Left lung (tissue), 10 donors: ENCODE data around the gene ZNF423. TPM values are rescaled to one million over a fixed set of nuclear protein-coding genes. Genes with fewer than 3 reads are reported as not detected.

Experiments
- ATAC-seq: fragments of 200-7000 bp; cut with Tn5 transposase; one replicate; pipeline ENCODE4 v1.9.1; 2020; ENCODE audit warnings: moderate library complexity
- DNase-seq, 4 donors: peaks; one replicate each; pipeline ENCODE4 v3.0.0-alpha.2; 2013 to 2020
- H3K27ac ChIP-seq, 2 donors: fragments of 200-600 bp; sonication (generic) in 1 of 2; one replicate each; pipeline versions ENCODE4 v1.5.0 to v1.8.0; 2020 to 2021
- H3K27me3 ChIP-seq, 2 donors: fragments of 200-600 bp; sonication (generic) in 1 of 2; one replicate each; pipeline versions ENCODE4 v1.5.0 to v1.8.0; 2020 to 2021
- H3K36me3 ChIP-seq, 2 donors: fragments of 200-600 bp; sonication (generic) in 1 of 2; one replicate each; pipeline versions ENCODE4 v1.5.0 to v1.8.0; 2020 to 2021
- H3K4me1 ChIP-seq, 2 donors: fragments of 200-600 bp; one replicate each; pipeline ENCODE4 v1.8.0; 2021
- H3K4me3 ChIP-seq, 2 donors: fragments of 200-600 bp; sonication (generic) in 1 of 2; one replicate each; pipeline versions ENCODE4 v1.5.0 to v1.8.0; 2020 to 2021; ENCODE audit warnings: mild to moderate bottlenecking in 1 of 2
- H3K9me3 ChIP-seq, 2 donors: fragments of 200-600 bp; sonication (generic) in 1 of 2; one replicate each; pipeline versions ENCODE4 v1.5.0 to v1.8.0; 2020 to 2021
- CTCF ChIP-seq, 2 donors: fragments of 200-600 bp; sonication (generic) in 1 of 2; IDR thresholded peaks; one replicate each; pipeline versions ENCODE4 v1.5.0 to v1.8.0; 2021; ENCODE audit warnings: antibody characterized with exemption in 2 of 2
- intact Hi-C, 2 donors: fragments of 100-400 bp; cut with DNase I; formaldehyde crosslinking; loops; one replicate each; pipeline versions ENCODE4 v1.11.2 to v1.14.2; 2022
- polyA plus RNA-seq, 6 donors: library from polyadenylated mRNA; unstranded; fragments of 120-200 nt; gene quantifications; one replicate each; pipeline ENCODE4 v1.2.1, GENCODE V29; 2013; ENCODE audit not compliant: insufficient read length in 6 of 6
- total RNA-seq, 2 donors: library from RNA; stranded (reverse); fragmentation: NEBNext Ultra II Directional; extraction: Animal tissue kit (Norgen Biotek cat#: 25700); gene quantifications; one replicate each; pipeline ENCODE4 v1.2.1, GENCODE V29; 2021
- donor health status: DM: no; HTN: yes; CAD: no.
- donor health status: DM: no; HTN: no; CAD: no.

The ZNF423 gene
- total and polyA plus RNA-seq, 8 donors, result 7.8 to 30.5 (median 26.6) TPM

GRCh38 chr16:49530427-49530970 is 325.4 kb downstream of the ZNF423 start:
- no peak overlapping the region for H3K27ac ChIP-seq
- H3K9me3 ChIP-seq, result no peaks in the 10 kb centered on the region
- H3K36me3 ChIP-seq, result no peaks in the 10 kb centered on the region
- H3K27me3 ChIP-seq, result peaks cover 0 to 34% of the 10 kb centered on the region in 2 donors
- intact Hi-C loops, result no loop called here
- DNase-seq (no peak), ATAC-seq (no peak)
- H3K4me1 ChIP-seq, result peaks cover 2 to 8% of the 10 kb centered on the region in 2 donors
- H3K4me3 ChIP-seq, result no peak overlapping the region
- TF ChIP-seq CTCF (IDR thresholded peaks at IDR 0.05), result no peak

- no peak for DNase-seq
- Histone ChIP-seq H3K4me3 (no peak overlapping the region), H3K27ac (no peak overlapping the region), H3K4me1 (peaks cover 2 to 8% of the 10 kb centered on the region in 2 donors), H3K27me3 (peaks cover 0 to 34% of the 10 kb centered on the region in 2 donors), H3K9me3 (no peaks in the 10 kb centered on the region), H3K36me3 (no peaks in the 10 kb centered on the region)
- intact Hi-C loops, result no loop called here
- no peak for TF ChIP-seq CTCF (IDR thresholded peaks at IDR 0.05)
- ATAC-seq, result no peak
Observed at GRCh38 chr16:49529411-49530045, 326.4 kb downstream of the ZNF423 start.

GRCh38 chr16:49528866-49529288 is 327.0 kb downstream of the ZNF423 start:
- TF ChIP-seq CTCF (IDR thresholded peaks at IDR 0.05), result no peak
- DNase-seq (no peak), ATAC-seq (no peak)
- peaks cover 2 to 8% of the 10 kb centered on the region in 2 donors for H3K4me1 ChIP-seq
- peaks cover 0 to 34% of the 10 kb centered on the region in 2 donors for H3K27me3 ChIP-seq
- peak overlapping the region in 1 of 2 donors; percentile 16 for H3K4me3 ChIP-seq
- no peaks in the 10 kb centered on the region for H3K36me3 ChIP-seq
- H3K9me3 ChIP-seq, result no peaks in the 10 kb centered on the region
- H3K27ac ChIP-seq, result no peak overlapping the region
- intact Hi-C loops, result no loop called here

- Histone ChIP-seq H3K27me3 (peaks cover 0 to 34% of the 10 kb centered on the region in 2 donors), H3K9me3 (no peaks in the 10 kb centered on the region), H3K4me1 (peaks cover 2 to 8% of the 10 kb centered on the region in 2 donors), H3K27ac (no peak overlapping the region), H3K36me3 (no peaks in the 10 kb centered on the region), H3K4me3 (peak overlapping the region in 1 of 2 donors; percentile 16)
- DNase-seq, result peak in 1 of 4 donors; percentile 59
- ATAC-seq, result peak; percentile 46
- no peak for TF ChIP-seq CTCF (IDR thresholded peaks at IDR 0.05)
- intact Hi-C loops, result no loop called here
Observed at GRCh38 chr16:49528060-49528865, 327.6 kb downstream of the ZNF423 start.

- DNase-seq (no peak), ATAC-seq (peak; percentile 7)
- H3K4me1 ChIP-seq, result peaks cover 2 to 8% of the 10 kb centered on the region in 2 donors
- TF ChIP-seq CTCF (IDR thresholded peaks at IDR 0.05), result no peak
- intact Hi-C loops, result no loop called here
- H3K36me3 ChIP-seq, result no peaks in the 10 kb centered on the region
- peaks cover 0 to 34% of the 10 kb centered on the region in 2 donors for H3K27me3 ChIP-seq
- H3K9me3 ChIP-seq, result no peaks in the 10 kb centered on the region
- H3K4me3 ChIP-seq, result no peak overlapping the region
- no peak overlapping the region for H3K27ac ChIP-seq
Observed at GRCh38 chr16:49527611-49528010, 328.3 kb downstream of the ZNF423 start.
